Hypothalamus (tissue), 51 donors: ENCODE results near the gene C5orf46.

Experiments
- DNase-seq, 51 donors: peaks; one replicate each; lab custom pipeline; 2025; lab: John Stamatoyannopoulos, UW

C5orf46 gene

GRCh38 chr5:147860641-147861025 lies 45.7 kb downstream of the C5orf46 start:
- DNase-seq: no peak

DNA sequence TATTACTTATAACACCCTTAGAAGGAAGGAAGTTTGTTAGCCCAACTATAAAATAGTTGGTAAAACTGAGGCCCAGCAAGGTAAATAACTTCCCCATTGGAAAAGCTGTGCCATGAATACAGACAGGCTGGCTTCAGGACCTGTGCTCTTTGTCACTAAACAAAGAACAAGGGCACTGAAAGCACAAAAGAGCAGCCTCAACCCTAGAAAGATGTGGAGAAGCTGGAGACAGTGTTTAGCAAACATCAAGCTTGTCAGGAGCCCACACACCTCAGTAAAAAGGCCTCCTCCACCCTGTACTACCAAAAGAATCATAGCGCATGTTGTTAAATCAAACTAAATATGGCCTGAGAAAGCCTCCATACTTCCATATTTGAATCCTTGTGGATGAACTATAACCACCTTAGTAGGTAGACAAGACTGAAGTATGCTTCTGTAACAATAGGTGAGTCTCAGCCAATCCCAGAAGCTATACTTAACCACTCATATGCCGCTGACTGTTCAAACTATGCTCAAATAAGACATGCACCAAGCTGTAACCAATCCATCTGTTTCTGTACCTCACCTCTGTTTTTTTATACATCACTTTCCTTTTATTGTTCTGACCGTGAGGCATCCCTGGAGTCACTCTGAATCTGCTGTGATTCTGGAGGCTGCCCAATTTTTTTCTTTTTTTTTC lies 46.2 kb downstream of the C5orf46 start:
- DNase-seq: no peak

DNA sequence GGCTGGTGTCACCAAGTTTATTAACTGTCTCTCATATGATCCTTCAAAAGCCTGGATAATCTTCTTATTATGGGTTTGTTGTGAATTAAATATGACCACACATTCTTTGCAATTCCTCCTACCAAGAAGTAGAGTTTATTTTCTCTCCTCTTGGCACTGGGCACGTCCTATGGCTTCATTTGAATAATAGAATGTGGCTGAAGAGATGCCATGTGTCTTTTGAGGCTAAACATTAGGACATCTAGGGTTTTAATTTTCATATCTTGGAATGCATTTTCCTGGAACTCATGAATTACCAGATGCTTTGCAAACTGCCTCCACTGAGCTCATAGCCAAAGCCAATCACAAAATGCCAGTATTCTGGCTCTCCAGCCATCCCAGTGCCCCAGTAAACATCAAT lies 47.8 kb downstream of the C5orf46 start:
- DNase-seq: no peak

DNA sequence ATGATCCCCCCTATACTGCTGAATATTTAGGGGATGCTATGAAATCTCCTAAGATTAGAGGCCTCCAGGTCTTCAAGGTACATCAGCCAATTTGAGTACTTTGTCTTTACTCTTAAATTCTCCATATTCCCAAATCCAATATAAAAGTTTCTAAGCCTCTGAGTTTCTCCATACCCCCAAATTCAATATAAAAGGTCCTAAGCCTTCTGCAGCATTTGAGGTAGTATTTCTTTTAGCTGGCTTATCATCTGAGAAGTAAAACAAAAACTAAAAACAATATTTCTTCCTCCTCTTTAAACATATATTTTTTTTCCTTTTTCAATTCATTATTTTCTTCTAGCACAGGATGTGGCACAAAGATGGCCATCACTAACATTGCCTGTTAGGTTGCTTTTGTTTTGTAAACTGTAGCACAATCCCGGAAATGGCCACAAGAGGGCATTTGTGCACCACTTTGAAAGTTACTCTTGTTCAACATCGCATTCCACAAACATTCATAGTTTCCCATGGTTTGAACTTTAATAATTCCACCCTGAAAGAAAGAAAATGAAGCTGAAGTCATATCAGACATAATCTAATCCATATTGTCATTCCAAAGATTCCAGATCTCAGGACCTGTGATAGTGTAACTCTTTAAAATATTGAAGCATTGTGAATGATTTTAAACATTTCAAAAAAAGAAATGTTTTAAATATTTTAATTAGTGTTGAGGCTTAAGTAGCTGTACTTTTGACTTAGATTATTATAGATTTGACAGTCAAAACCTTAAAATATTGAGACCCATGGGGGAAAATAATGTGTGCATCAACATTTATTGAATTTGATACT lies 48.8 kb downstream of the C5orf46 start:
- peak in 34 of 51 donors; percentile 0 to 75 (median 22) for DNase-seq

- no peak for DNase-seq
Observed at GRCh38 chr5:147856801-147857200, 49.5 kb downstream of the C5orf46 start.

DNA sequence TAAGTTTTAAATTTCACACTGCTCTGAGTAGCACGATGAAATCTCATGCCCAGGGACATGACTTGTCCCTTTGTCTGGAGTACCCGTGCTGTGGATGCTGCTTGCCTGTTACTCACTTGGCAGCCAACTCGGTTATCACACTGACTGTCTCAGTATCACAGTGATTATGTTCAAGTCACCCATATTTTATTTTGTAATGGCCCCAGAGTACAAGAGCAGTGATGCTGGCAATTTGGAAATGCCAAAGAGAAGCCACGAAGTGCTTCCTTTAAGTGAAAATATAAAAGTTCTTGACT lies 50.6 kb downstream of the C5orf46 start:
- DNase-seq: no peak

GRCh38 chr5:147854894-147855773 lies 51.2 kb downstream of the C5orf46 start:
- DNase-seq: no peak

GRCh38 chr5:147854331-147854730 lies 52.0 kb downstream of the C5orf46 start:
- DNase-seq: no peak

- no peak for DNase-seq
Observed at GRCh38 chr5:147853372-147853987, 52.9 kb downstream of the C5orf46 start.

GRCh38 chr5:147852365-147852764 lies 54.0 kb downstream of the C5orf46 start:
- no peak for DNase-seq

DNA sequence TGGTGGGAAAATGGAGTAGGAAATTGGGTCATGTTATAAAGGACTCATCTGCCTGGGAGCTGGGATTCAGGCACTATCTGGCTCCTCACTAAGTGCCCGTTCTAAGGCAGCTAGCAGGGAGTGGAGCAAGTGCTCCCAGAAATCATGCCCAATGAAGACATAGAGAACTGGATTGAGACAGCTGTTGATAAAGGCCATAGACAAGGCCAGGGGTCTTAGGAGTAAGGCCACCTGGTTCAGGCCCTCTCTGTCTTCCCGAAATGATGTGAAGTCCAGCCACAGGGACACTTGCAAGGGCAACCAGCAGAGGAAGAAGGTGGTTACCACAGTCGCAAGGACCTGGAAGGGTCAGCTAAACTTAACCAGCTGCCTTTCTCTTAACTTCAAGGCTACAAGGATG lies 54.8 kb downstream of the C5orf46 start:
- no peak for DNase-seq

GRCh38 chr5:147849226-147849625 lies 57.1 kb downstream of the C5orf46 start:
- no peak for DNase-seq

GRCh38 chr5:147845618-147846017 lies 60.7 kb downstream of the C5orf46 start:
- no peak for DNase-seq

DNA sequence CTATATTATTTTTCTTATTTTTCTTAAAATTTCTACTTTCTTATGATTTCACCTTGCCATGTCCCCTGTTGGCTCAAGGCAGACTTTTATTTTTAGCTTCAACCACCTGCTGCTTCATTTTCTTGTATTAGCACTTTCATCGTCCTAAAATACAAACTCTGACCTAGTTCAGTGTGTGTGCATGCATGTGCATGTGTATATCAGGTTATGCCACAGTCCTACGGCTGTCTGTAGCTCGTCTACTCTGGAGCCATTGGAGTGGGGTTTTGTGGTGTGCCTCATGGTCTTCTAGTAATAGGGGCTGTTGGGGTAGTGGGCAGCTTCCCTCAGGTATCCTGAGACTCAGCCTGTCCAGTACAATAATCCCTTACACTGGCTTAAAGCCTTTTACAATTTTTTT lies 61.5 kb downstream of the C5orf46 start:
- DNase-seq: no peak

DNA sequence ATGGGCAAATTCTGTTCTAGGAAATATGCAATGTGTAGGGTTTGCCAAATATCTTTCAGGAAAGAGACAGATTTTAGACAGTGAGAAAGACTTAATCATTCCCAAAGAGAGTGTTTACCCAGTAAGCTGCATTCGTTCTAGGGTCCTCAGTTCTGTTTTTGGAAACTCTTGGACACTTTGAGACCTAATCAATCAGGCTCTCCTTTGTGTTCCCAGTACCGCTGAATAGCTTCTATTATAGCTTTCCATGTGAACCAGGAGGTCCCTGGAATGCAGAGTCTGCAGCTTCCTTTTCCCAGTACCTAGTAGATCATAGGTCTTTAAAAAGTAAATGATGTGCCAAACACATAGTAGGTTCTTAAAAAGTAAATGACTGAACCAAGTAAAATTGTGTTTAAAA lies 63.5 kb downstream of the C5orf46 start:
- no peak for DNase-seq
